ENCODE data around the gene AGL.
A peak's percentile ranks its signal among the peaks of the same experiment; 100 is the strongest.

Gene AGL

GRCh38 chr1:99808391-99809115 lies 41.6 kb upstream of the AGL start:
- no peaks in the 10 kb centered on the region for H3K36me3 ChIP-seq (ENCODE audit: control insufficient read depth in 2 of 2, insufficient read depth in 1 of 2, low read length in 2 of 2)
- no peaks in the 10 kb centered on the region for H3K9me3 ChIP-seq (ENCODE audit: control insufficient read depth, insufficient read depth, low read depth, low read length)
- no peak overlapping the region for H3K4me3 ChIP-seq (ENCODE audit: low read depth, low read length)
- no peak overlapping the region for H3K27ac ChIP-seq (ENCODE audit: extremely low read depth, low read depth, low read length)
- no peaks in the 10 kb centered on the region for H3K4me1 ChIP-seq (ENCODE audit: control insufficient read depth, insufficient read depth, low read length)
- ChIA-PET CTCF (interaction anchor here (0.5 to 1.9 kb wide), 3 partner anchors 474 to 1713 kb away, joined by 3 to 7 read pairs (median 6); no protein-coding TSS in a partner anchor), POLR2A (no interaction called here)
- TF ChIP-seq ZBTB10 (tag by site-specific recombination; IDR thresholded peaks at IDR 0.05) (no peak), ZNF529 (tag by site-specific recombination; IDR thresholded peaks at IDR 0.05; ENCODE audit: insufficient replicate concordance) (no peak), ZNF692 (tag by site-specific recombination; IDR thresholded peaks at IDR 0.05) (peak; percentile 99), SP7 (tag by site-specific recombination; IDR thresholded peaks at IDR 0.05) (peak; percentile 20; the same call in 1 of the 2 replicates), REST (tag by site-specific recombination; IDR thresholded peaks at IDR 0.05) (0 out of 2 replicates have a peak, but pooled peaks have one; percentile 17), ZFP69B (tag by site-specific recombination; IDR thresholded peaks at IDR 0.05) (peak; percentile 94), ZNF155 (tag by site-specific recombination; IDR thresholded peaks at IDR 0.05) (no peak), ZNF837 (tag by site-specific recombination; IDR thresholded peaks at IDR 0.05) (no peak), ZNF292 (tag by site-specific recombination; IDR thresholded peaks at IDR 0.05; ENCODE audit: borderline replicate concordance, low read depth) (no peak), ZNF18 (tag by site-specific recombination; IDR thresholded peaks at IDR 0.05) (no peak), CTCF (tag by site-specific recombination; IDR thresholded peaks at IDR 0.05) (peak; percentile 62; the same call in 1 of the 2 replicates), ZNF366 (tag by site-specific recombination; conservative IDR thresholded peaks at IDR 0.05) (0 out of 2 replicates have a peak, but pooled peaks have one; percentile 23), ZSCAN23 (tag by site-specific recombination; IDR thresholded peaks at IDR 0.05) (no peak), ZNF362 (tag by site-specific recombination; IDR thresholded peaks at IDR 0.05) (no peak), ZBTB49 (tag by site-specific recombination; IDR thresholded peaks at IDR 0.05; ENCODE audit: low read depth) (no peak), SETDB1 (IDR thresholded peaks at IDR 0.05; ENCODE audit: insufficient read length, low read length) (no peak), ZNF654 (tag by site-specific recombination; IDR thresholded peaks at IDR 0.05; ENCODE audit: low read depth) (peak; percentile 97), ZSCAN30 (tag by site-specific recombination; IDR thresholded peaks at IDR 0.05) (peak; percentile 92)
